DND-41 (cell line): ENCODE data around the gene TRAF1.

Source experiments
- ATAC-seq: fragments of 200-7000 bp; cut with Tn5 transposase; 3 replicates; pipeline ENCODE4 v1.9.1; 2021; ENCODE audit warnings: low read depth; ENCODE audit not compliant: insufficient read depth
- DNase-seq: peaks from one replicate; pipeline ENCODE4 v3.0.0-alpha.2; 2020
- H2AFZ ChIP-seq: 2 replicates; pipeline ENCODE4 v1.6.0; 2012; ENCODE audit warnings: low read depth, low read length
- H3K27ac ChIP-seq: 2 replicates; pipeline ENCODE4 v1.5.1; 2012; ENCODE audit warnings: low read length, inconsistent platforms
- H3K27me3 ChIP-seq: fragments of 200-600 bp; sonication (generic); 2 replicates; pipeline ENCODE4 v1.6.0; 2012; ENCODE audit warnings: low read length, mild to moderate bottlenecking, inconsistent platforms; ENCODE audit not compliant: insufficient read depth, poor library complexity
- H3K36me3 ChIP-seq: 2 replicates; pipeline ENCODE4 v1.5.1; 2012; ENCODE audit warnings: low read length, inconsistent platforms; ENCODE audit not compliant: insufficient read depth
- H3K4me1 ChIP-seq: 2 replicates; pipeline ENCODE4 v1.5.1; 2012; ENCODE audit warnings: mild to moderate bottlenecking, low read length; ENCODE audit not compliant: insufficient read depth
- H3K4me2 ChIP-seq: 2 replicates; pipeline ENCODE4 v1.6.0; 2012; ENCODE audit warnings: mild to moderate bottlenecking, moderate library complexity, low read length, inconsistent platforms; ENCODE audit not compliant: insufficient read depth
- H3K4me3 ChIP-seq, 2 experiments: fragments of 200-600 bp in 1 of 2; shearing (Covaris generic) in 1 of 2; 2 replicates each; pipeline ENCODE4 v1.5.1; 2012 to 2016; ENCODE audit warnings: inconsistent platforms in 2 of 2, low read length in 2 of 2, mild to moderate bottlenecking in 2 of 2, low read depth in 1 of 2, moderate library complexity in 1 of 2
- H3K79me2 ChIP-seq: 2 replicates; pipeline ENCODE4 v1.6.0; 2012; ENCODE audit warnings: low read length, inconsistent platforms; ENCODE audit not compliant: insufficient read depth
- H3K9ac ChIP-seq: 2 replicates; pipeline ENCODE4 v1.6.0; 2012; ENCODE audit warnings: low read depth, mild to moderate bottlenecking, inconsistent platforms, low read length, moderate library complexity
- H3K9me3 ChIP-seq: 2 replicates; pipeline ENCODE4 v1.5.1; 2012; ENCODE audit warnings: low read length, moderate library complexity, mild to moderate bottlenecking, inconsistent platforms; ENCODE audit not compliant: insufficient read depth, severe bottlenecking
- H4K20me1 ChIP-seq: 2 replicates; pipeline ENCODE4 v1.6.0; 2012; ENCODE audit warnings: low read length; ENCODE audit not compliant: insufficient read depth
- CTCF ChIP-seq: IDR thresholded peaks from 2 replicates; pipeline ENCODE4 v1.5.1; 2012; ENCODE audit warnings: borderline replicate concordance, low read length, moderate library complexity, mild to moderate bottlenecking; ENCODE audit not compliant: poor library complexity, severe bottlenecking; ENCODE audit errors: extremely low read depth
- EZH2 ChIP-seq: IDR thresholded peaks from 3 replicates; pipeline ENCODE4 v1.6.1; 2012; ENCODE audit warnings: borderline replicate concordance, low read depth, mild to moderate bottlenecking, moderate library complexity, low read length, inconsistent platforms; ENCODE audit not compliant: severe bottlenecking

Gene TRAF1

GRCh38 chr9:120891884-120892747, 34.5 kb downstream of the TRAF1 start:
- Histone ChIP-seq H3K79me2 (no peaks in the 10 kb centered on the region), H2AFZ (no peak overlapping the region), H3K4me3 (no peak overlapping the region), H3K27ac (peak overlapping the region; percentile 77), H4K20me1 (no peaks in the 10 kb centered on the region), H3K9ac (peak overlapping the region; percentile 22; the same call in 1 of the 2 replicates), H3K4me2 (no peak overlapping the region), H3K4me1 (peaks cover 46% of the 10 kb centered on the region), H3K9me3 (no peaks in the 10 kb centered on the region), H3K36me3 (no peaks in the 10 kb centered on the region), H3K27me3 (no peaks in the 10 kb centered on the region)
- ATAC-seq (0 out of 3 replicates have a peak, but pooled peaks have one; percentile 4), DNase-seq (peak; percentile 40)
- TF ChIP-seq CTCF = no peak
- TF ChIP-seq EZH2 = no peak

- TF ChIP-seq CTCF (no peak), EZH2 (no peak)
- H3K4me1 ChIP-seq = peaks cover 39% of the 10 kb centered on the region
- DNase-seq (no peak), ATAC-seq (no peak)
- no peaks in the 10 kb centered on the region for H3K9me3 ChIP-seq
- H3K36me3 ChIP-seq = no peaks in the 10 kb centered on the region
- H3K4me2 ChIP-seq = no peak overlapping the region
- no peak overlapping the region for H3K4me3 ChIP-seq
- H3K27ac ChIP-seq = peak overlapping the region; percentile 77; the same call in 1 of the 2 replicates
- no peak overlapping the region for H2AFZ ChIP-seq
- H4K20me1 ChIP-seq = no peaks in the 10 kb centered on the region
- H3K79me2 ChIP-seq = no peaks in the 10 kb centered on the region
- no peak overlapping the region for H3K9ac ChIP-seq
- no peaks in the 10 kb centered on the region for H3K27me3 ChIP-seq
These were observed 35.2 kb downstream of the TRAF1 start for GRCh38 chr9:120891245-120891883.

- Histone ChIP-seq H3K36me3 (no peaks in the 10 kb centered on the region), H2AFZ (no peak overlapping the region), H3K4me3 (no peak overlapping the region), H3K9ac (no peak overlapping the region), H3K4me2 (no peak overlapping the region), H3K4me1 (peaks cover 39% of the 10 kb centered on the region), H3K79me2 (no peaks in the 10 kb centered on the region), H3K27me3 (no peaks in the 10 kb centered on the region), H4K20me1 (no peaks in the 10 kb centered on the region), H3K27ac (peak overlapping the region; percentile 25; the same call in 1 of the 2 replicates), H3K9me3 (no peaks in the 10 kb centered on the region)
- DNase-seq (no peak), ATAC-seq (no peak)
- no peak for TF ChIP-seq EZH2
- no peak for TF ChIP-seq CTCF
These were observed 36.0 kb downstream of the TRAF1 start for GRCh38 chr9:120890320-120891244.
